ENCODE measurements around the gene SLC51B.

- TF ChIP-seq POLR2AphosphoS5 (IDR thresholded peaks at IDR 0.05; ENCODE audit: control insufficient read depth, insufficient read depth, low read depth, low read length) (no peak), CTCF (IDR thresholded peaks at IDR 0.05 in 2 of 3, conservative IDR thresholded peaks at IDR 0.05 in 1 of 3; ENCODE audit: insufficient read depth in 2 of 3, low read depth in 1 of 3, low read length in 3 of 3) (no peak), ZNF232 (CRISPR knock-in tag; IDR thresholded peaks at IDR 0.05) (no peak), NFYB (IDR thresholded peaks at IDR 0.05; ENCODE audit: extremely low read depth, insufficient read length) (no peak), ETV6 (IDR thresholded peaks at IDR 0.05; ENCODE audit: borderline replicate concordance in 1 of 2, low read depth in 2 of 2, low read length in 1 of 2) (no peak), ETV6 (CRISPR knock-in tag; IDR thresholded peaks at IDR 0.05; ENCODE audit: borderline replicate concordance) (no peak), EP300 (IDR thresholded peaks at IDR 0.05; ENCODE audit: low read length) (no peak), PCBP2 (IDR thresholded peaks at IDR 0.05; ENCODE audit: low read depth, low read length, poor library complexity, severe bottlenecking) (no peak), NR3C1 (CRISPR knock-in tag; IDR thresholded peaks at IDR 0.05) (no peak), ZNF586 (CRISPR knock-in tag; conservative IDR thresholded peaks at IDR 0.05) (no peak), CREB1 (IDR thresholded peaks at IDR 0.05) (no peak), CREB1 (CRISPR knock-in tag; IDR thresholded peaks at IDR 0.05) (no peak), HMBOX1 (IDR thresholded peaks at IDR 0.05) (no peak), ETS1 (conservative IDR thresholded peaks at IDR 0.05; ENCODE audit: control insufficient read depth, low read depth, low read length) (no peak)
- TF ChIP-seq, protein P1, sequence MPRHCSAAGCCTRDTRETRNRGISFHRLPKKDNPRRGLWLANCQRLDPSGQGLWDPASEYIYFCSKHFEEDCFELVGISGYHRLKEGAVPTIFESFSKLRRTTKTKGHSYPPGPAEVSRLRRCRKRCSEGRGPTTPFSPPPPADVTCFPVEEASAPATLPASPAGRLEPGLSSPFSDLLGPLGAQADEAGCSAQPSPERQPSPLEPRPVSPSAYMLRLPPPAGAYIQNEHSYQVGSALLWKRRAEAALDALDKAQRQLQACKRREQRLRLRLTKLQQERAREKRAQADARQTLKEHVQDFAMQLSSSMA (CRISPR knock-in tag; IDR thresholded peaks at IDR 0.05), result no peak
Measured at GRCh38 chr15:65038836-65039235, 6.4 kb upstream of the SLC51B start.
